ENCODE data around the gene YWHAG.
"Not testable (repeated sequence)": the region's sequence is repeated elsewhere in the genome, so short reads cannot be mapped to it uniquely, and the experiment has no call there.

The YWHAG gene

DNA sequence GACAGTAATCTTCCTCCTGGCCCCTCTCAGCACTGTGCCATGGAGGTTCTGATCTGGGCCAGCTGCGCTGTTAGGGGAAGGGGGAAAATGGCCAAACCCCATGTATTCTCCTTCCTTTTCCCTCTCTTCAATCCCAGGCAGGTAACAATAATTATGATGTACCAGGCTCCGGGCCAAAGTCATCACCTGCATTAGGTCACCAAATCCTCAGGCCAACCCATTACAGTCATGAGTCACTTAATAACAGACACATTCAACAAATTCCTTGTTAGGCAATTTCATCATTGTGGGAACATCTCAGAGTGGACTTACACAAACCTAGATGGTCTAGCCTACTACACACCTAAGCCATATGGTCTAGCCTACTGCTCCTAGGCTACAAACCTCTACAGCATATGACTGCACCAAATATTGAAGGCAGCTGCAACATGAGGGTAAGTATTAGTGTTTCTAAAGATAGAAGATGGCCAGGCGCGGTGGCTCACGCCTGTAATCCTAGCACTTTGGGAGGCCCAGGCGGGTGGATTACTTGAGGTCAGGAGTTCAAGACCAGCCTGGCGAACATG lies 58.5 kb downstream of the YWHAG start:
- Mint-ChIP-seq H3K27me3 (peaks cover 12% of the 10 kb centered on the region), H3K9me3 (peaks cover 8% of the 10 kb centered on the region), H3K4me3 (no peak overlapping the region), H3K27ac (no peak overlapping the region), H3K36me3 (ENCODE audit: low read depth) (peaks cover 31% of the 10 kb centered on the region), H3K4me1 (ENCODE audit: low read depth) (peaks cover 43% of the 10 kb centered on the region)
- intact Hi-C loops (cut with micrococcal nuclease), result no loop called here

DNA sequence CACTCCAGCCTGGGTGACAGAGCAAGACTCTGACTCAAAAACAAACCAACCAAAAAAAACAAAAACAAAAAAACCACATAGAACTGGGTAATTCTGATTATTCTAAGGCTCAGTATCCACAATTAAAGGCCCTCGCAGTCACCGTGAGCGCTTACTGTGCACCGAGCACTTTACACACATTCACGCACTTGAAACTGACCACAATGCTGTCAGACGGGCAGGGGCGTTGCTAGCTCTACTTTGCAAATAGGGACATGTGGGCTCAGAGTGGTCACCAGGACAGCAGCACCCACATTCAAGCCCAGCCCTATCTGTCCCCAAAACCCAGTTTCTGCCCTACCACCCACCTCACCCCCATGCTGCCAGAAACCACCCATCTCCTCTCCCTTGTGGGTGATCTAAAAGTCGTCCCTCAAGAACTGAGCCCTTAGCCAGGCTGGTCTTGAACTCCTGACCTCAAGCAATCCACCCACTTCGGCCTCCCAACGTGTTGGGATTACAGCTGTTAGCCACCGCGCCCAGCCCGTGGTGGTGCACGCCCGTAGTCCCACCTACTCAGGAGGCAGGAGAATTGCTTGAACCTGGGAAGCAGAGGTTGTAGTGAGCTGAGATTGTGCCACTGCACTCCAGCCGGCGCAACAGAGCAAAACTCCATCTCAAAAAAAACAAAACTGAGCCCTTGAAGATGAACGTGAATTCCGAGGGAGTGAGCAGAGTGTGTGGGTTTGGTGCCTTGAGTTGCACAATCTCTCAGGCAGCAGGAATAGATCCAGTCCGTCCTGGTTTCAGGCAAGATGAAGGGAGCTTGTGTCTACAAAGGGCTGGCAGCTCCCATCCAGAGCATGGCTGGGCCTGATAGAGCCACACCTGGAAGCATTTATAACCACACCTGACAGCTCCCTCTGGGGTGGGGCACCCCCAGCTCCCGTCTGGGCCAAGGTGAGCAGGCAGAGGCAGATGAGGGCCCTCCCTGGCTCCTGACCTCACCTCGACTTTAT lies 61.7 kb downstream of the YWHAG start:
- Mint-ChIP-seq H3K36me3 (ENCODE audit: low read depth) (peaks cover 1% of the 10 kb centered on the region), H3K4me3 (no peak overlapping the region), H3K27me3 (peaks cover 13% of the 10 kb centered on the region), H3K27ac (peak overlapping the region; percentile 29), H3K4me1 (ENCODE audit: low read depth) (peaks cover 51% of the 10 kb centered on the region), H3K9me3 (peaks cover 3% of the 10 kb centered on the region)
- intact Hi-C loops (cut with micrococcal nuclease), result no loop called here

DNA sequence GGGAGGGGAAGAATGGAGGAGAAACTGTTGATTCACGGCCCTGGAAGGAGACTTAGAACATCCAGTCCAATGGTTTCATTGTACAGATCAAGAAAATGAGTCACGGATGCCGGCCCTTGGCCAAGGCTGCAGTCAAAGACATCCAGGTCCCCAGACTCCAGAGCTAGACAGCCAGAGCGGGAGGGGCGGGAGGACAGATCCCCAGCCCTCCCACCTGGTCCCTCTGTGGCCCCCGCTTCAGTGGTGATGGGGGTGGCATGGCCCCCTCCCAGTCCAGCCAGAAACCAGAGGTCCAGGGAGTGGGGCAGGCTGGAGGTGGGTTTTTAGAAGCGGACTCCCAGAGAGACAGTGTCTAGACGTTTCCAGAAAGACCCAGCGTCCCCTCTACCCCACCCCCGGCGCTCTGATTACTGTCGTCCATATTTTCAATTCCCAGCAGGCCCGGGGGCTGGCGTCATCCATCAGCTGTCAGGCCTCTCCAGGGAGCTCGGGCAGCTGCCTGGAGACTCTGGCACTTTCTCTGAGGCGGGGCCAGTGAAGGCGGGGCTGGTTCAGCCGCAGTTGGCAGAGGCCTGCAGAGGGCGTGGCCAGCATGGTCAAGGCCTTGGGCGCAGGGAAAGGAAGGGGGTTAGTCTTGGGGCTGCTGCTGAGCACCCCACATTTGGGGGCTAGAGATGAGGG lies 64.3 kb downstream of the YWHAG start:
- H3K27ac Mint-ChIP-seq, result peak overlapping the region; percentile 76
- intact Hi-C loops (cut with micrococcal nuclease), result no loop called here
- H3K27me3 Mint-ChIP-seq, result peaks cover 14% of the 10 kb centered on the region
- peak overlapping the region; percentile 44 for H3K4me3 Mint-ChIP-seq
- no peaks in the 10 kb centered on the region for H3K9me3 Mint-ChIP-seq
- peaks cover 68% of the 10 kb centered on the region for H3K4me1 Mint-ChIP-seq (ENCODE audit: low read depth)
- no peaks in the 10 kb centered on the region for H3K36me3 Mint-ChIP-seq (ENCODE audit: low read depth)

DNA sequence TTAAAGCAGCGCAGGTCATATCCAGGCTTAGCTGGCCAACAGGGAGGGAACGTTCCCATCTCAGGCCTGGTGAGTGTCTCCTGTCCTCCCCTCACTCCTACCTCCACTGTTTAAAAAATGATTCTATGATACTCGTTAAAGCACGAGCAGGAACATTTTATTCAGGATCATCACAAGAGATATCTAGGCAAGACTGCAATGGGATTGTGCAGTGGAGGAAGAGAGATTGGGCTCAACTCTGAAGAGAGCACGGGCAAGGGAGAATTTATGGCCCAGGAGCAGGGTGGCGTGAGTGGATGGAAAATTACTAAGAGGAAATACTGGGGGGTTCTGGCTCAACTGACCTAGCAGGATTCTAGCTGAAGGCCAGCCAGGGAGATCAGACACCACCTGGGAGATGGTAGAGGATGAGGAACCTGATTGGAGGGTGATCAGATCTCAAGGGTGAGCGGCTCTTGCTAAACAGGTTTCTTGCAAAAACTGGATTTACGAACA lies 65.3 kb downstream of the YWHAG start:
- Mint-ChIP-seq H3K36me3 (ENCODE audit: low read depth) (no peaks in the 10 kb centered on the region), H3K4me3 (no peak overlapping the region), H3K27ac (peak overlapping the region; percentile 8), H3K4me1 (ENCODE audit: low read depth) (peaks cover 68% of the 10 kb centered on the region), H3K9me3 (no peaks in the 10 kb centered on the region), H3K27me3 (peaks cover 14% of the 10 kb centered on the region)
- intact Hi-C loops (cut with micrococcal nuclease), result no loop called here

DNA sequence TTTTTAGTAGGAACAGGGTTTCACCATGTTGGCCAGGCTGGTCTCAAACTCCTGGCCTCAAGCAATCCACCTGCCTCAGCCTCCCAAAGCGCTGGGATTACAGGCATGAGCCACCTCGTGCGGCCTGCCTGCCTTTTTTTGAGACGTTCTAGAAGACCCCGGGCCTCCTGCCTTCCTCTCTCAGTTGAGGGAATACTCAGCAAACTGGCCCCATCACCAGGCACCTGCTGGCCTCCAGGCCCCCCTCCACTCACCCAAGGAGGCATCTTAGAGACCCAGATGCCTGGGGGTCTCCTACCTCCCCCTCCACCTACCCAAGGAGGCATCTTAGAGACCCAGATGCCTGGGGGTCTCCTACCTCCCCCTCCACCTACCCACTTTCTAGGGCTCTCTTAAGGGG lies 65.9 kb downstream of the YWHAG start:
- intact Hi-C loops (cut with micrococcal nuclease); H3K9me3 Mint-ChIP-seq; H3K27ac Mint-ChIP-seq; H3K36me3 Mint-ChIP-seq (ENCODE audit: low read depth); H3K4me3 Mint-ChIP-seq: not testable (repeated sequence)
- Mint-ChIP-seq H3K27me3 (peaks cover 18% of the 10 kb centered on the region), H3K4me1 (ENCODE audit: low read depth) (peaks cover 68% of the 10 kb centered on the region)

DNA sequence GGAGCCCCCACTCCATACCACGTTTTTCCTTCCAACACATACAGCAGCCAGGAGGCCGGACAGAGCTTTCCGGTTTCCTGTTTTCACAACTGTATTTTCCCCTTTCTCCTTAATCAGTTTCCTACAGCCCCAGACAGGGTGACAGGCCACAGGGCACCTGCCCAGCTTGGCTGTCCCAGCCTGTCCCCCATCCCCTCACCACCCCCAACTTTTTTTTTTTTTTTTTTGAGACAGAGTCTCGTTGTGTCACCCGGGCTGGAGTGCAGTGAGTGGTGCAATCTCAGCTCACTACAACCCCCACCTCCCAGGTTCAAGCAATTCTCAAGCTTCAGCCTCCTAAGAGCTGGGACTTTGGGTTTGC lies 66.6 kb downstream of the YWHAG start:
- intact Hi-C loops (cut with micrococcal nuclease), result no loop called here

DNA sequence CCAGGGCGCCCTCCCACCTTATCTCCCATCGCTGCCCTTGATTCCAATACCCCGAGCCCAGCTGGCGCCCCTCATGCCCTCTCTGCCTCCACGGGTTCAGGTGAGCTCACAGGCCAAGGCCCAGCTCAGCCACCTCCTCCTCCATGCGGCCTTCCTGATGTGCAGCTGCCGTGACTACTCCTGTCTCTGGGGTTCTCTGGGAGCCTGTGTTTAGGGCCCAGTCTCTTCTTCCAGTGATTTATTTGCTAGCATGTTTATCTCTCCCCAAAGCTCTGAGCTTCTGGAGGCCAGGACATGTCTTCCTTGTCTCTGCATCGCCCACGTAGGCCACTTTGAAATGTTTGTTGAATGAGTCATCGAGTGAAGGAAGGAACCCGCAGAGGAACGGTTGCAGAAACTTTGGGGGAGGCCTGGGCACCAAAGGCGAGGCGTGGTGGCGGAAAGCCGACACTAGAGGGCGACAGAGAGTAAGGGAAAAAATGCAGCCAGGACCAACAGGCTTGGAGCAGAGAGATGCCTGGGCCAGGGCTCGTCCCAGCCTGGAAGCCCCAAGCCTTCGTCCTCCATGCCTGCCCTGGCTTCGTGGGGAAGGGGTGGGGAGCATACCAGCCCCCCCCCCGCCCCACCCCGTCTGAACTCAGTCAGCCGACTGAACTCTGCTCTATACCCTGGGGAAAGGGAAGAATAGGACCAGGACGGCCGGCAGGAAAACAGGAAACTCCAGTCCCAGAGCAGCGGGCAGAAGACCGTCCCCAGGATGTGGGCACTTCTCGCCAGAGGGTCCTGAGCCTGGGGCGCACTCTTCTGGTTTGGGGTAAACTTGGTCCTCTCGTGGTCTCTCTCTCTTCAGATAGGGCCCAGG lies 67.2 kb downstream of the YWHAG start:
- peaks cover 57% of the 10 kb centered on the region for H3K4me1 Mint-ChIP-seq (ENCODE audit: low read depth)
- intact Hi-C loops (cut with micrococcal nuclease), result loop anchor here (1.0 kb wide), 1 partner anchor 23 kb away; no protein-coding TSS in a partner anchor

More for the DNA sequence above, 66.6 kb downstream of the YWHAG start:
- Mint-ChIP-seq H3K36me3 (ENCODE audit: low read depth) (no peaks in the 10 kb centered on the region), H3K4me3 (peak overlapping the region; percentile 69), H3K4me1 (ENCODE audit: low read depth) (peaks cover 64% of the 10 kb centered on the region), H3K9me3 (no peaks in the 10 kb centered on the region), H3K27me3 (peaks cover 21% of the 10 kb centered on the region), H3K27ac (peak overlapping the region; percentile 71)

DNA sequence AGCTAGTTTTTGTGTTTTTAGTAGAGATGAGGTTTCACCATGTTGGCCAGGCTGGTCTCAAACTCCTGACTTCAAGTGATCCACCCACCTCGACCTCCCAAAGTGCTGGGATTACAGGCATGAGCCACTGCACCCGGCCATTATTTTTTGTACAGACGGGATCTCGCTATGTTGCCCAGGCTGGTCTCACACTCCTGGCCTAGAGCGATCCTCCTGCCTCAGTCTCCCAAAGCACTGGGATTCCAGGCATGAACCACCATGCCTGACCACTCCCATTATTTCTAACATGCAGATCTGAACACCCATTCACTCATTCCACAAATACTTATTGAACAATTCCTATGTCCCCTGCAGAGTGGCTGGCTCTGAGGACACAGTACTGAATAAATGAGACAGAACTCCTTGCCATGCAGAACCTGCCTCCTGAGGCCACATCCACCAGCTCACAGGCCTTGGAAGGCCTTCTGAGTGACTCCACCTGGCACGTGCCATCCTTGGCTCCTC lies 67.9 kb downstream of the YWHAG start:
- intact Hi-C loops (cut with micrococcal nuclease), result loop anchor here (1.0 kb wide), 1 partner anchor 23 kb away; no protein-coding TSS in a partner anchor
- not testable (repeated sequence) for H3K9me3 Mint-ChIP-seq; H3K4me3 Mint-ChIP-seq; H3K36me3 Mint-ChIP-seq (ENCODE audit: low read depth)
- H3K27ac Mint-ChIP-seq, result peak overlapping the region; percentile 71
- peaks cover 51% of the 10 kb centered on the region for H3K4me1 Mint-ChIP-seq (ENCODE audit: low read depth)
- H3K27me3 Mint-ChIP-seq, result peaks cover 26% of the 10 kb centered on the region

More for the DNA sequence above, 67.2 kb downstream of the YWHAG start:
- H3K27me3 Mint-ChIP-seq, result peaks cover 20% of the 10 kb centered on the region
- no peaks in the 10 kb centered on the region for H3K36me3 Mint-ChIP-seq (ENCODE audit: low read depth)
- peak overlapping the region; percentile 71 for H3K27ac Mint-ChIP-seq
- H3K4me3 Mint-ChIP-seq, result peak overlapping the region; percentile 69
- H3K9me3 Mint-ChIP-seq, result no peaks in the 10 kb centered on the region

DNA sequence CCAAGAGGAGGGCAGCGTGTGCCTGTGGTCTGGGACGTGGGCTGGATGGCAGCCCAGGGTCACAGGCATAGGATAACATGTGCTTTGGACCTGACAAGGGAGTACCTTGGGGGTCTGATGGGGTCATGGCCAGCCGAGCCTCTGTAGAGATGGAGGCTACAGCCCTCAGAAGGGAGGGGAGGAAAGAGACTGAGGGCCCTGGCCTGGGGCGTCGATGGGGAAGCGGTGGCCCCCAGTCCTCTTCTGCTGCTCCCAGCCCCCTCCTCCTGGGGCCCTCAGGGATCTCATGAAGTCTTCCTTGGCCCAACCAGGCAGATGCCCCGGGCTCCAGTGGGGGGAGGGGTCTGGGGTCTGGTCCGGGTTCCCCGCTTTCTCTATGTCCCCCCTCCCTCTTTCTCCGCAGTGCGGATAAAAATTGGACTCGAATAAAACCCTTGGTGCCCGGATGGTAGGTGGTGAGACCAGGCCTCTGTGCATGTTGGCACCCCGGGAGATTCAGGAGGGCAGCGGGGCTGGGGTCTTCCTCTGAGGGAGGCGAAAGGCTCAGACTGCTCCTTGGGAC lies 71.9 kb downstream of the YWHAG start:
- Mint-ChIP-seq H3K9me3 (no peaks in the 10 kb centered on the region), H3K27ac (no peak overlapping the region), H3K4me3 (no peak overlapping the region), H3K36me3 (ENCODE audit: low read depth) (no peaks in the 10 kb centered on the region), H3K27me3 (peaks cover 53% of the 10 kb centered on the region), H3K4me1 (ENCODE audit: low read depth) (peaks cover 23% of the 10 kb centered on the region)
- intact Hi-C loops (cut with micrococcal nuclease), result no loop called here

DNA sequence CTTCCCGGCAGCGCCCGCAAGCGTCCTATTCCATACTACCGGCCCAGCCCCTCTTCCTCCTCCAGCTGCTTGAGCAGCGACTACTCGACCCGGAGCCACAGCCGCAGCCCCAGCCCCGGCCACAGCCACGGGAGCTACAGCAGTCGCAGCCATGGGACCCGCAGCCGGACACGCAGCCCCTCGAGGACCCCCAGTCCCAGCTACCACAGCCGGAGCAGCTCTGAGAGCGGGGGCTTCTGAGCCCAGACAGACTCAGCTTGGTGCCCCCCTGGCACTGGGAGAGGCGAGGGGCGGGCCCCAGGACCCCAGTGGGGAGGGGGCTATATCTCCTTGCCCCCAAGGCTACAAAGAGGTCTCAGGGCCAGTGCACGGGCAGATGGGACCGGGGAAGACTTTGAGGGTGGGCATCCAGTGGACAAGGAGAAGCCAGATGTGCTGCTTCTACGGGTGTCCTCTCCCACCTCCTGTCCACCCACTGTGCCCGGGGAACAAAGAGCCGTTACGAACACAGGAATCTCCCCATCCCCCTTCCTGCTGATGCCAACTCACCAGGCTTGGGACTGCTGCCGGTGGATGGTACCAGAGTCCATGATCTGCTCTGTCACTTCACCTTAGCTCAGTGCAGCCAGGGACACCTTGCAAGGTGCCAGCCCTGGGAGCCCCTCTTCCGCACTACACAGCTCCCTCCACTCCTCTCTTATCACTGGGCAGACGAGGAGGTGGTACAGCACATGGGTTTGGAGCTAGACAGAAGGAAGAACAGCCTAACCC lies 73.0 kb downstream of the YWHAG start:
- H3K36me3 Mint-ChIP-seq (ENCODE audit: low read depth), result no peaks in the 10 kb centered on the region
- H3K9me3 Mint-ChIP-seq, result no peaks in the 10 kb centered on the region
- H3K4me1 Mint-ChIP-seq (ENCODE audit: low read depth), result peaks cover 20% of the 10 kb centered on the region
- intact Hi-C loops (cut with micrococcal nuclease), result no loop called here
- H3K27me3 Mint-ChIP-seq, result peaks cover 62% of the 10 kb centered on the region
- no peak overlapping the region for H3K27ac Mint-ChIP-seq
- H3K4me3 Mint-ChIP-seq, result no peak overlapping the region

DNA sequence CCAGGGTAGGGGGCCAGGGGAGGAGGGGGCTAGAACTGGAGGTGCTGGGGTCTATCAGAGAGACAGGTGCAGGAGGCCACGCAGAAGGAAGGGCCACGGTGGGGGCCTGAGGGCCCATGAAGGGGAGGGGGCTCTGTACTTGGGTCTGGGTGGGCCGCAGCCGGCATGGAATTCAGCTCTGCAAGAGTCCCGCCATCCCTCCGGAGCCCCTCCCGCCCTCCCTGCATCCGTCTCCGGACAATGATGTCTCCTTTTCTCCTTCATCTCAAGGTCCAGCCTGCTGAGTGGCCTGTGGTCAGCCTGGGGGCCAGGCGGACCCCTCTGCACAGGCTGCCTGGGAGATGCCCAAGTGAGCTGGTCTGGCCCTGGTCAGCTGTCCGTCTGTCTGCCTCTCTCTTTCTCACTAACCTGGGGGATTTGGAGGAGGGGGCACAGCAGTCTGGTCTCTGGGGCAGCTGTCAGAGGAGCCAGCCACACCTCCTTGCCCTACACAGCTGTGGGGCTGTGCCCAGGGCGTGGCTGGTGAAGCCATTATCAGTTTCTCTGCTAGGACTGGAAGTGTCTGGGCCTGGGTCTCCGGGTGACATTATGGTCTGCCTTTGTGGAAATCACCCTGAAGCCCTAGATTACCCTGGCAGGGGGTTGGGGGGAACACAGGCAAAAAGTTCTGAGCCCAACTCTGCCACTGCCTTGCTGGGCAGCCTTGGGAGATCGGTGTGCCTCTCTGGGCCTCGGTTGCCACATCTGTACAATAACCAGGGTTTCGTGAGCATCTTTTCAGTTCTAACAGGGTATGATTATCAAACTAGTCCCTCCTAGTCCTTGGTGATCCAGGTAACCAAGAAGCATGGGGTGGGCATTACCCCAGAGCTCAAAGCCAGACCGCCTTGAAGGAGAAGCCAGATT lies 75.3 kb downstream of the YWHAG start:
- Mint-ChIP-seq H3K27me3 (peaks cover 78% of the 10 kb centered on the region), H3K4me1 (ENCODE audit: low read depth) (peaks cover 17% of the 10 kb centered on the region), H3K4me3 (no peak overlapping the region), H3K27ac (no peak overlapping the region), H3K9me3 (no peaks in the 10 kb centered on the region), H3K36me3 (ENCODE audit: low read depth) (no peaks in the 10 kb centered on the region)
- intact Hi-C loops (cut with micrococcal nuclease), result no loop called here

Data from dendritic cell treated with granulocyte-macrophage colony-stimulating factor and Interleukin-4, amounts not matched to agents 40 ng/mL and 50 ng/mL, for 4 days (primary cell).